ENCODE measurements around the gene SPATA2L. TPM values are rescaled to one million over a fixed set of nuclear protein-coding genes. Genes with fewer than 3 reads are reported as not detected.

The SPATA2L gene
- total and polyA plus RNA-seq, 2 of the 8 experiments (the other 6 are each of a cell fraction or from before 2014, with no cell fraction given) = 9.3 to 12.5 TPM

- TF ChIP-seq SAP30 (IDR thresholded peaks at IDR 0.05; ENCODE audit: insufficient read depth, insufficient replicate concordance, low read length) (no peak), KDM5A (IDR thresholded peaks at IDR 0.05; ENCODE audit: low read length) (peak; percentile 56; the same call in 1 of the 2 replicates), TAF1 (IDR thresholded peaks at IDR 0.05; ENCODE audit: low read depth, low read length) (peak; percentile 37; the same call in 1 of the 2 replicates), ASH2L (IDR thresholded peaks at IDR 0.05; ENCODE audit: low read length) (peak; percentile 97), SIN3A (conservative IDR thresholded peaks at IDR 0.05 in 1 of 2, IDR thresholded peaks at IDR 0.05 in 1 of 2; ENCODE audit: low read depth in 1 of 2, low read length in 2 of 2) (peak; percentile 26 to 95; a peak in 3 of 4 replicates), GABPA (IDR thresholded peaks at IDR 0.05; ENCODE audit: borderline replicate concordance, insufficient read depth, low read length) (peak; percentile 96), POLR2AphosphoS5 (IDR thresholded peaks at IDR 0.05; ENCODE audit: low read depth, low read length) (peak; percentile 66; the same call in 1 of the 2 replicates), HDAC6 (IDR thresholded peaks at IDR 0.05; ENCODE audit: low read depth, low read length) (no peak), CTCF (IDR thresholded peaks at IDR 0.05; ENCODE audit: control extremely low read depth in 1 of 3, insufficient read depth in 1 of 3, low read depth in 1 of 3, low read length in 3 of 3) (no peak)
Observed at GRCh38 chr16:89657442-89658220, 43.9 kb downstream of the SPATA2L start, which contains the start of the genes CHMP1A and SPATA33 (continued).

Measured in H1 (cell line).